Measurements from ENCODE around the gene PRDM15.

The PRDM15 gene

DNA sequence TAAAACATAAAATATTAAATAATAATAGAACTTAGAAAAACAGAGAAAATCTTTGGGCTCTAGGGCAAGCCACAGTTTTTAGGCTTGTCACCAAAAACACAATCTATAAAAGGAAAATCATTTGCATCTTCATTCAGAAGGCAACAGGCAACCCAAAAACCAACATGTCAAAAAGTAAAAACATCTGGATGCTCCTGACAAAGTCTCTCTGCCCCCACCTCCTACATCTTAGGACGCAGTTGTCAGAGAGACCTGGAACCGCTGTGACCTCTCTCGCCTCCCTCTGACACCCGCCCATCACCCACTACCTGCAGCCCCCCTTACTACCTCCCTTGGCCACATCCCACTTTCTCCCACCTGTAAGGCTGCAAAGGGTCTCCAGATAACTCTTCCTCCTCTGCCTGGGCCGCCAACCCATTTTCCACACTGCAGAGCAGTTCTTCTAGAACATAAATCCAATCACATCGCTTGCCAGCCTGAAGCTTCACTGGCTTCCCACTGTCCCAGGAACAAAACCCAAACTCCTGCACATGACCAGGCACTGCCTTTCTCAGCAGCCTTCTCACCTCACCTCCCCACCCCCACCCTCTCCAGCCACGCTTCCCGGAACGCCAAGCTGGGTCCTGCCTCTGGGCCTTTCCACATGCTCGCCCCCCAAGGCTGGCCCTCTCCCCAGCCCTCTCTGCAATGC is 14.7 kb downstream of the PRDM15 start:
- H3K27ac ChIP-seq = no peak overlapping the region; a peak in 1 of 22 replicates
- H4K20me1 ChIP-seq = peaks cover 0 to 74% (median 31%) of the 10 kb centered on the region in 11 experiments; a peak in 17 of 22 replicates
- H3K4me2 ChIP-seq = peak overlapping the region in 8 of 11 experiments; percentile 27 to 88 (median 68); a peak in 15 of 22 replicates
- peaks cover 2 to 8% (median 6%) of the 10 kb centered on the region in 11 experiments; a peak in 18 of 22 replicates for H3K36me3 ChIP-seq
- H3K4me3 ChIP-seq = no peak overlapping the region
- H3K27me3 ChIP-seq = no peaks in the 10 kb centered on the region
- no peak overlapping the region for H3K9ac ChIP-seq
- H3K4me1 ChIP-seq = peaks cover 40 to 84% (median 80%) of the 10 kb centered on the region in 10 experiments
- H3K9me3 ChIP-seq (replicated peaks in 1 of 11) = no peaks in the 10 kb centered on the region
- TF ChIP-seq Cebpa-rat (IDR thresholded peaks at IDR 0.05) = no peak

DNA sequence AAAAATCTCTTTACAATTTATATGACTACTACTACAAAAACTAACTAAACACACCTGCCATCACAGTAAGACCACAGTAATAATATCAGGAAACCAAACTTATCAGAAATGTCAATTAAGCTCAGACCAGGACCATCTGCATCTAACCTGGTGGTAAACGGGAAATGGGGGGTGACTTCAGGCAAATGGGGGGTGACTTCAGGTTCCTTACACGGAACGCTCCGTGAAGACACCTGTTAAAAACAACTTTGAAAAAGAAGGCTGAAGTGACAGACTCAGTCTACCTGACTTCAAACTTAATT is 15.8 kb downstream of the PRDM15 start:
- peaks cover 0 to 70% (median 27%) of the 10 kb centered on the region in 11 experiments; a peak in 16 of 22 replicates for H4K20me1 ChIP-seq
- H3K9me3 ChIP-seq (replicated peaks in 1 of 11) = no peaks in the 10 kb centered on the region
- peaks cover 13 to 19% (median 16%) of the 10 kb centered on the region in 11 experiments; a peak in 21 of 22 replicates for H3K36me3 ChIP-seq
- peak overlapping the region; percentile 48 to 88 (median 68); a peak in 18 of 22 replicates for H3K4me2 ChIP-seq
- no peak overlapping the region for H3K27ac ChIP-seq
- H3K27me3 ChIP-seq = no peaks in the 10 kb centered on the region
- peaks cover 30 to 76% (median 69%) of the 10 kb centered on the region in 10 experiments for H3K4me1 ChIP-seq
- H3K9ac ChIP-seq = no peak overlapping the region
- no peak overlapping the region for H3K4me3 ChIP-seq
- TF ChIP-seq Cebpa-rat (IDR thresholded peaks at IDR 0.05) = no peak

DNA sequence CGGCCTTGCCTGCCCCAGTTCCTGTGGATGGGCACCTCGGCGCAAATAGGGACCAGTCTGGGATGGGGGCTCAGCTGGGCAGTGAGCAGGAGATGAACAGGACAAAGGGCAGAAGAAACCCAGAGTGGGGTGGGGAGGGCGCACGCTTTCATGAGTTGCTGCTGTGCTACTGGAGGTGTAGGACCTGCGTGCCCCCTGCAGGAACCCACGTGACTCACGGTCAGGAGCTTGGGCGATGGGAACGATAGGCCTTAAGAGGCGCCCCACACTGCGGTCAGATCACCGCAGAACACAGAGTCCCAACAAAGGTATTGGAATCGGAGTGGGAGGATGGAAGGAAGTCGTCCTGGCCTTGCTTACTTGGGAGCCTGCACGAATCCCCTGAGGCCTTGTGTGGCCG is 17.2 kb downstream of the PRDM15 start:
- H3K36me3 ChIP-seq = peaks cover 25 to 33% (median 30%) of the 10 kb centered on the region in 11 experiments
- peaks cover 26 to 74% (median 62%) of the 10 kb centered on the region in 10 experiments for H3K4me1 ChIP-seq
- peak overlapping the region in 1 of 11 experiments; percentile 15; a peak in 1 of 22 replicates for H3K27ac ChIP-seq

DNA sequence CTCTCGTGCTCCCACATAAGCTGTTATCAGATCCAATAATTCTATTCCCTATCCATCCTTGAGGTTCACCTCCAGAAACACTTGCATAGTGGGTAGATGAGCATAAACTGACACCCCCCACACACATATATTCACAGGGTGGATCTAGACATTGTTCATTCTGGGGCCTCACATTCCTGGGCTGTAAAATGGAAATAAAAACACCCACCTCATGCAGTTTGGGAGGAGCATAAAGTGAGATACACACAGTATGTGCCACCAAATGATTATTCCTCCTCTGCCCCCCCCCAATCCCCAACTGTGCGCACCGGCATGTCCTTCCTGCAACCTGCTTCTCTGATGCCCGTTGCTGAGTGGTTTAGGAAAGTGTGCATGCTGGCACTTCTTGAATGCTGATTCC is 17.9 kb downstream of the PRDM15 start:
- Histone ChIP-seq H3K9me3 (replicated peaks in 1 of 11) (peaks cover 6 to 16% (median 11%) of the 10 kb centered on the region in 11 experiments; a peak in 14 of 22 replicates), H3K4me3 (no peak overlapping the region), H3K27me3 (no peaks in the 10 kb centered on the region), H3K9ac (no peak overlapping the region), H3K4me1 (peaks cover 26 to 67% (median 54%) of the 10 kb centered on the region in 10 experiments), H4K20me1 (peaks cover 0 to 55% (median 15%) of the 10 kb centered on the region in 11 experiments; a peak in 13 of 22 replicates), H3K36me3 (peaks cover 32 to 40% (median 37%) of the 10 kb centered on the region in 11 experiments), H3K27ac (no peak overlapping the region), H3K4me2 (peak overlapping the region in 3 of 11 experiments; percentile 58 to 88 (median 68); a peak in 4 of 22 replicates)
- no peak for TF ChIP-seq Cebpa-rat (IDR thresholded peaks at IDR 0.05)

More for the DNA sequence above, 17.2 kb downstream of the PRDM15 start:
- Histone ChIP-seq H3K27me3 (no peaks in the 10 kb centered on the region), H3K4me3 (no peak overlapping the region), H3K9me3 (replicated peaks in 1 of 11) (peaks cover 0 to 8% (median 4%) of the 10 kb centered on the region in 11 experiments; a peak in 12 of 22 replicates), H3K9ac (peak overlapping the region in 4 of 11 experiments; percentile 1 to 46 (median 18); a peak in 4 of 22 replicates), H4K20me1 (peaks cover 0 to 62% (median 22%) of the 10 kb centered on the region in 11 experiments; a peak in 15 of 22 replicates), H3K4me2 (peak overlapping the region; percentile 48 to 88 (median 68))
- TF ChIP-seq Cebpa-rat (IDR thresholded peaks at IDR 0.05) = no peak

DNA sequence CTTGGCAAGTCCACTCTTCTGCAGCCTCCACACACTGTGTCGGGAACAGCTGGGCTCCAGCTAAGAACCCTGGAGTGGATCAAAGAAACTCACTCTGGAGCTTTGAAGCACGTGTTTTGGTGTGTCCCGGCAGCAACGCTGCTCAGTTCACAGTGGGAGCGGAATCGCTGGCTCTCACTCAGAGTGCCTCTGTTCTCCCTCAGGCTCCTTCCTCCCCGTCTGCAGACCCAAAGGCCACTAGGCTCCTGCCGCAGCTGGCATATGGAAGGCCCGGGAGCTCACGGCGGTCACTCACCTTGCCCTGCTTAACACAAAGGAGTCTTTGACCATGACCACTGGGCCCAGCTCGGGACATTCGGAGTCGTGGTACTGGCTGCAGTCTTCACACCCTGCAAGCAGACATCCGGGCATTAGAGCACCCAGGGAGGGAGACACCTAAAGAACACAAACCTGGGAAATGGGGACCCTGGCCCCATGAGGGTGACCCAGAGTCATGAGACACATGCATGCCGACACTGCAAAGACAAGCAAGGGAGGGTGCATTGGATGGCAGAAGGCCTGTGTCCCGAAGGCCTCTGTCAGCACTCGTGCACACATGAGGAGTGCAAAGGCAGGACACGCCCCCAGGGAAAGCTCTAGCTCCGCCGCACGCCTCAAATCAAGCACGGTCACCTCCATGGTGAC is 19.7 kb downstream of the PRDM15 start:
- TF ChIP-seq Cebpa-rat (IDR thresholded peaks at IDR 0.05) = no peak
- Histone ChIP-seq H3K4me1 (peaks cover 18 to 49% (median 37%) of the 10 kb centered on the region in 10 experiments), H3K36me3 (peaks cover 45 to 53% (median 50%) of the 10 kb centered on the region in 11 experiments), H3K4me2 (no peak overlapping the region), H3K27me3 (no peaks in the 10 kb centered on the region), H4K20me1 (peaks cover 0 to 43% (median 13%) of the 10 kb centered on the region in 11 experiments; a peak in 13 of 22 replicates), H3K9ac (no peak overlapping the region), H3K9me3 (replicated peaks in 1 of 11) (peaks cover 6 to 16% (median 12%) of the 10 kb centered on the region in 11 experiments; a peak in 14 of 22 replicates), H3K27ac (no peak overlapping the region), H3K4me3 (no peak overlapping the region)

DNA sequence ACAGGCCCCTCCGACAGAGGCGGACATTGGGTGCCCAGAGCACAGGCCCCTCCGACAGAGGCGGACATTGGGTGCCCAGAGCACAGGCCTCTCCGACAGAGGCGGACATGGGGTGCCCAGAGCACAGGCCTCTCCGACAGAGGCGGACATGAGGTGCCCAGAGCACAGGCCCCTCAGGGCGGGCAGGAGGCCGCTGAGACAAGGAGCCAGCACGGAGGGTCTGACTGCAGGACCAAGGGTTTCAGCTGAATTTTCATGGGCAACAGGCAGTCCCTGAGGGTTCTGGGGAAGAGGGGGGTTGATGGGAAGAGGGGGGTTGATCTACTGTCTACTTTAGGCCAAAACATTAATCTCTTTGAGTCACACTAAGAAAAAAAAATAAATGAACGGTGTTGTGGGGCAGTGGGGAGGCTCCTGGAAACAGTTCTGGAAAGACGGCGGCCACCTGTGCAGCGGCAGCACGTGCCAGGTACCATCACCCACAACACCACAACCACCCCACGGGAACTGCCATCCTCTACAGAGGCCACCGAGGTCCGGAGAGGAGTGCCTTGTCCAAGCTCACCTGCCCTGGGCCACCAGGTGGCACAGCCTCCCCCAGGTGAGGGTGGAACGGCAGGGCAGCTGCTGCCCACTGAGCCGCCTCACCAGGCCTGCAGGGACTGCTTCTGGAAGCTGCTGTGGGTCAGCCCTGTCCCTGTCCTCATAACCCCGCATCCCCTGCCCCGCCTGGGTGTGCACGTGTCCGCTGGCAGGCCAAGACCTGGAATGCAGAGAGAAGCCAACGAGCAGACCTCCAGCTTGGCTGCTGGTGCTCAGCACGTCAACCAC is 20.5 kb downstream of the PRDM15 start:
- no peak overlapping the region for H3K27ac ChIP-seq
- H3K4me1 ChIP-seq = peaks cover 18 to 41% (median 30%) of the 10 kb centered on the region in 10 experiments
- H3K4me3 ChIP-seq = no peak overlapping the region
- no peak overlapping the region; a peak in 1 of 22 replicates for H3K4me2 ChIP-seq
- peaks cover 0 to 39% (median 13%) of the 10 kb centered on the region in 11 experiments; a peak in 13 of 22 replicates for H4K20me1 ChIP-seq
- peaks cover 6 to 16% (median 12%) of the 10 kb centered on the region in 11 experiments; a peak in 14 of 22 replicates for H3K9me3 ChIP-seq (replicated peaks in 1 of 11)
- TF ChIP-seq Cebpa-rat (IDR thresholded peaks at IDR 0.05) = no peak
- H3K36me3 ChIP-seq = peaks cover 52 to 60% (median 58%) of the 10 kb centered on the region in 11 experiments
- H3K27me3 ChIP-seq = no peaks in the 10 kb centered on the region
- H3K9ac ChIP-seq = no peak overlapping the region

DNA sequence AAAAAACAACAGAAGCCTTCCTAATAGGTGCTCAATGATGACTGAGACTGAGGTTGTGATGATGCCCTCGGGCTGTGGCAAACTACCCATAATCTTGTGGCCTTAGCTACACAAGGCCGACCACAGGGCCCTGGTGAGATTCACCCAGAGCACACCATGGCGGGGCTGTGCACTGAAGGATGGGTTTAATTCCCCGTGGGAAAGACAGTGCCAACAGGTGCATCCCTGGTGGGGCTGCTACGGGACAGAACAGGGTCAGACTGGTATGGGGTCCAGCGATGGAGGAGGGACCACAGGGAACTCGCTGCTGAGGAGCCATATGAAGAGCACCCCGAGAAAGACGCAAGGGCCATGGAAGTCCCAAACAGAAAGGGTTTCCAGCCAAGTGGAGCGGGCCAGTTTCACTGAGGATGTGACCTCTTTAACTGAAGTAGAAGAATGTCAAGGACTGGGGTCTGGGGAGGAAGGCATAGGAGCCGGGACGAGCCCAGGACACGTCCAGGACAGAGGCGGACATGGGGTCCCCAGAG is 21.3 kb downstream of the PRDM15 start:
- no peaks in the 10 kb centered on the region for H3K27me3 ChIP-seq
- peaks cover 6 to 16% (median 12%) of the 10 kb centered on the region in 11 experiments; a peak in 14 of 22 replicates for H3K9me3 ChIP-seq (replicated peaks in 1 of 11)
- H4K20me1 ChIP-seq = peaks cover 0 to 42% (median 13%) of the 10 kb centered on the region in 11 experiments; a peak in 13 of 22 replicates
- peak overlapping the region in 4 of 11 experiments; percentile 33 to 49 (median 38); a peak in 6 of 22 replicates for H3K4me2 ChIP-seq
- H3K9ac ChIP-seq = no peak overlapping the region
- H3K27ac ChIP-seq = no peak overlapping the region
- TF ChIP-seq Cebpa-rat (IDR thresholded peaks at IDR 0.05) = no peak
- H3K4me1 ChIP-seq = peaks cover 11 to 35% (median 22%) of the 10 kb centered on the region in 10 experiments
- H3K4me3 ChIP-seq = no peak overlapping the region
- peaks cover 57 to 68% (median 66%) of the 10 kb centered on the region in 11 experiments for H3K36me3 ChIP-seq

DNA sequence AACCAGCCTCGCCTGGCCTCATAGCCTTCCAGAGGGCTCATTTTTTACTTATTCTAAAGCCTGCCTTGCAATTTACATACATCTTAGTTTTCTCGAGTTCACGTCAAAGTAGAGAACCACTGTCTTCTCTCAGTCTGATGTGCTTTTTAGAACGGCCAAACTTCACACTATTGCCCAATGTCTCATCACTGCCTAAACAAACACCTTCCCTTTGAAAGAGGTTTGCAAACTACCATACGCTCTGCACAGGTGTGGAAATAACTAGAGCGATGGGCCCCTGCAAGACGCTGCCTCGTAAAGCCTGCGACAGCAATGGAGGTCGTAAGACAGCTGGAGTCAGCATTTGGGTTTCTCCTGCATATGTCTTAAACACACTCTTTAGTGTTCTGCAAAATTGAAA is 22.6 kb downstream of the PRDM15 start:
- Histone ChIP-seq H3K9me3 (replicated peaks in 1 of 11) (peaks cover 6 to 16% (median 12%) of the 10 kb centered on the region in 11 experiments; a peak in 14 of 22 replicates), H3K27me3 (no peaks in the 10 kb centered on the region), H3K4me2 (no peak overlapping the region), H3K4me3 (no peak overlapping the region), H4K20me1 (peaks cover 0 to 40% (median 6%) of the 10 kb centered on the region in 11 experiments; a peak in 10 of 22 replicates), H3K36me3 (peaks cover 61 to 80% (median 76%) of the 10 kb centered on the region in 11 experiments), H3K27ac (no peak overlapping the region), H3K9ac (no peak overlapping the region), H3K4me1 (peaks cover 0 to 35% (median 21%) of the 10 kb centered on the region in 10 experiments; a peak in 17 of 20 replicates)
- 0 out of 22 replicates have a peak, but pooled peaks of 1 of the 11 experiments have one; percentile 36 for TF ChIP-seq Cebpa-rat (IDR thresholded peaks at IDR 0.05)

Measured in BLaER1 treated with 17β-estradiol and CSF1 and Interleukin-3, amounts not matched to agents 10 nM and 100 nM (cell line).